IMR-90 (cell line): ENCODE measurements around the gene CALHM3.

Experiments
- BHLHE40 ChIP-seq: fragments of 150-350 bp; IDR thresholded peaks from 2 replicates; pipeline ENCODE4 v1.6.1; 2016; ENCODE audit warnings: mild to moderate bottlenecking, low read depth, low read length
- CEBPB ChIP-seq: IDR thresholded peaks from 2 replicates; pipeline ENCODE4 v1.6.1; 2012; ENCODE audit warnings: low read depth, low read length, improper control_type of control experiment
- CTCF ChIP-seq: conservative IDR thresholded peaks from 2 replicates; pipeline ENCODE4 v1.5.1; 2012; ENCODE audit warnings: mild to moderate bottlenecking, low read depth, low read length, improper control_type of control experiment
- ELK1 ChIP-seq: fragments of 150-350 bp; IDR thresholded peaks from 2 replicates; pipeline ENCODE4 v1.6.1; 2016; ENCODE audit warnings: low read depth, mild to moderate bottlenecking, low read length, moderate library complexity, borderline replicate concordance
- FOS ChIP-seq: fragments of 150-350 bp; IDR thresholded peaks from 2 replicates; pipeline ENCODE4 v1.6.1; 2016; ENCODE audit warnings: low read depth, low read length
- MAFK ChIP-seq: IDR thresholded peaks from 2 replicates; pipeline ENCODE4 v1.6.1; 2012; ENCODE audit warnings: low read depth, low read length, improper control_type of control experiment
- MAZ ChIP-seq: IDR thresholded peaks from 2 replicates; pipeline ENCODE4 v1.6.1; 2012; ENCODE audit warnings: low read depth, mild to moderate bottlenecking, low read length, improper control_type of control experiment, moderate library complexity, borderline replicate concordance
- MXI1 ChIP-seq: IDR thresholded peaks from 2 replicates; pipeline ENCODE4 v1.6.1; 2012; ENCODE audit warnings: low read depth, mild to moderate bottlenecking, low read length, moderate library complexity, borderline replicate concordance
- POLR2A ChIP-seq: IDR thresholded peaks from 2 replicates; pipeline ENCODE4 v1.6.1; 2012; ENCODE audit warnings: mild to moderate bottlenecking, low read depth, low read length
- RAD21 ChIP-seq: IDR thresholded peaks from 2 replicates; pipeline ENCODE4 v1.6.1; 2012; ENCODE audit warnings: low read length, improper control_type of control experiment
- RFX5 ChIP-seq: IDR thresholded peaks from 2 replicates; pipeline ENCODE4 v1.8.0; 2012; ENCODE audit warnings: low read depth, mild to moderate bottlenecking, low read length, moderate library complexity
- SMC3 ChIP-seq: fragments of 150-350 bp; IDR thresholded peaks from 2 replicates; pipeline ENCODE4 v1.6.1; 2016; ENCODE audit warnings: low read depth, mild to moderate bottlenecking, antibody characterized with exemption, low read length, moderate library complexity
- USF2 ChIP-seq: fragments of 150-350 bp; IDR thresholded peaks from 2 replicates; pipeline ENCODE4 v1.6.1; 2017; ENCODE audit warnings: mild to moderate bottlenecking, antibody characterized with exemption, low read length, low read depth

- TF ChIP-seq CTCF (no peak), MAFK (no peak), ELK1 (no peak), RFX5 (no peak), MXI1 (no peak), POLR2A (no peak), USF2 (no peak), SMC3 (no peak), MAZ (no peak), CEBPB (no peak), FOS (no peak), BHLHE40 (no peak), RAD21 (no peak)
Observed at GRCh38 chr10:103525901-103526300, 46.9 kb upstream of the CALHM3 start.
